Transverse colon (tissue), 1 donor: ENCODE data around the gene SHISA9.

Experiments used
- EP300 ChIP-seq: sonication (generic); formaldehyde crosslinking; IDR thresholded peaks from one replicate; pipeline ENCODE4 v1.6.1; 2017; ENCODE audit warnings: antibody characterized with exemption, low read depth
- POLR2A ChIP-seq: fragments of 450-650 bp; IDR thresholded peaks from one replicate; pipeline ENCODE4 v1.6.1; 2016; ENCODE audit warnings: antibody characterized with exemption, mild to moderate bottlenecking, moderate library complexity

DNA sequence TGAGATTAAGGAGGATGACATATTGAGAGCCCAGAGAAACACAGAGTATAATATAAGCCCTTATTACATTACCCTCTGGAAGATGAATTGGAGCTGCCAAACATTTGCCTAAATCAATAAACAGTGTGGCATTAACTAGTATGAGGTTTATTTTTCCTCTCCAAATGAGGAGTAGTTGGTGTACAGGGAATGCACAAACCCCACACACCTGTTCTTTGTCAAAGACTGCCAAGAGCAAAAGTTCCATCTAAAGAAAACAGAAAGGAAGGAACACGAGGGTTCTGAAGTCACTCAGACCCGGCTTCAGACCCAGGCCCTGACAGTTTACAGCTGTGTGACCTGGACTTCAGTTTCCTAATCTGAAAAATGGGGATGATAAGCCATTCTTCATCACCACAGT is 138.1 kb downstream of the SHISA9 start:
- TF ChIP-seq EP300 (no peak), POLR2A (no peak)
